CD4-positive, alpha-beta T cell treated with Interferon alpha-2 for 1 hour (primary cell): Measurements from ENCODE around the gene FAM83C.
A peak's percentile ranks its signal among the peaks of the same experiment; 100 is the strongest.
"Not testable (repeated sequence)": the region's sequence is repeated elsewhere in the genome, so short reads cannot be mapped to it uniquely, and the experiment has no call there.

Experiments used
- DNase-seq, 2 donors: peaks; one replicate each; pipeline ENCODE4 v3.0.0-alpha.2; 2020 to 2022

Gene FAM83C

GRCh38 chr20:35318502-35319157, 26.4 kb upstream of the FAM83C start:
- DNase-seq: peak in 1 of 2 donors; percentile 7

- DNase-seq: no peak
Observed at GRCh38 chr20:35317416-35318210, 25.4 kb upstream of the FAM83C start.

GRCh38 chr20:35316086-35316485, 23.9 kb upstream of the FAM83C start:
- no peak for DNase-seq

GRCh38 chr20:35315632-35316020, 23.4 kb upstream of the FAM83C start:
- DNase-seq: not testable (repeated sequence)

GRCh38 chr20:35314816-35315631, 22.8 kb upstream of the FAM83C start:
- DNase-seq: no peak

GRCh38 chr20:35312318-35312717, 20.1 kb upstream of the FAM83C start:
- DNase-seq: no peak

GRCh38 chr20:35311822-35312221, 19.6 kb upstream of the FAM83C start:
- DNase-seq: no peak

- DNase-seq: no peak
Observed at GRCh38 chr20:35311409-35311808, 19.2 kb upstream of the FAM83C start.

GRCh38 chr20:35307666-35308653, 15.7 kb upstream of the FAM83C start:
- no peak for DNase-seq

- DNase-seq: peak in 1 of 2 donors; percentile 27
Observed at GRCh38 chr20:35306931-35307517, 14.8 kb upstream of the FAM83C start.

- DNase-seq: no peak
Observed at GRCh38 chr20:35305682-35306556, 13.7 kb upstream of the FAM83C start.

- no peak for DNase-seq
Observed at GRCh38 chr20:35304956-35305355, 12.7 kb upstream of the FAM83C start.

- DNase-seq: peak; percentile 84 to 88
Observed at GRCh38 chr20:35303735-35304491, 11.7 kb upstream of the FAM83C start.

GRCh38 chr20:35303382-35303734, 11.1 kb upstream of the FAM83C start:
- DNase-seq: no peak

GRCh38 chr20:35302421-35303335, 10.5 kb upstream of the FAM83C start:
- DNase-seq: no peak

GRCh38 chr20:35301426-35301825, 9.2 kb upstream of the FAM83C start:
- no peak for DNase-seq

- DNase-seq: no peak
Observed at GRCh38 chr20:35300469-35301262, 8.4 kb upstream of the FAM83C start.

GRCh38 chr20:35299780-35300179, 7.6 kb upstream of the FAM83C start:
- no peak for DNase-seq
